Measurements from ENCODE around the gene HLA-DQA1. TPM values are rescaled to one million over a fixed set of nuclear protein-coding genes. Genes with fewer than 3 reads are reported as not detected.

HLA-DQA1 gene
- total RNA-seq, 1 experiment from 2014 or later, result not detected

- Mint-ChIP-seq H3K27me3 (ENCODE audit: insufficient read depth, unreplicated experiment) (peaks cover 79% of the 10 kb centered on the region), H3K9me3 (ENCODE audit: unreplicated experiment) (no peaks in the 10 kb centered on the region), H3K4me1 (ENCODE audit: insufficient read depth, unreplicated experiment) (no peaks in the 10 kb centered on the region), H3K36me3 (ENCODE audit: insufficient read depth, unreplicated experiment) (peaks cover 6% of the 10 kb centered on the region), H3K4me3 (ENCODE audit: unreplicated experiment) (no peak overlapping the region), H3K27ac (ENCODE audit: low read depth, unreplicated experiment) (no peak overlapping the region)
- DNase-seq (ENCODE audit: unreplicated experiment), result no peak
- no TSS peak for BruUV-seq (replicated peaks)
- CTCF ChIA-PET, result interaction anchor here (0.6 kb wide), 1 partner anchor 276 kb away, joined by 3 read pairs; no protein-coding TSS in a partner anchor
- intact Hi-C loops (cut with micrococcal nuclease), result loop anchor here (10.0 kb wide), 1 partner anchor 65 kb away; no protein-coding TSS in a partner anchor
- no peak for TF ChIP-seq CTCF (IDR thresholded peaks at IDR 0.05; ENCODE audit: unreplicated experiment)
- POLR2A ChIA-PET, result no interaction called here
Observed at GRCh38 chr6:32689531-32690501, 52.6 kb downstream of the HLA-DQA1 start.

GRCh38 chr6:32692019-32692418, 54.8 kb downstream of the HLA-DQA1 start:
- POLR2A ChIA-PET, result interaction anchor here (0.6 kb wide), 1 partner anchor 107 kb away, joined by 4 read pairs; no protein-coding TSS in a partner anchor
- peaks cover 79% of the 10 kb centered on the region for H3K27me3 Mint-ChIP-seq (ENCODE audit: insufficient read depth, unreplicated experiment)

More at GRCh38 chr6:32692019-32692418, 54.8 kb downstream of the HLA-DQA1 start:
- CTCF ChIA-PET, result interaction anchor here (0.6 to 0.9 kb wide), 2 partner anchors 11 to 64 kb away, joined by 3 to 4 read pairs; no protein-coding TSS in a partner anchor
- intact Hi-C loops (cut with micrococcal nuclease), result loop anchor here (1.0 kb wide), 1 partner anchor 260 kb away; no protein-coding TSS in a partner anchor
- H3K9me3 Mint-ChIP-seq (ENCODE audit: unreplicated experiment), result no peaks in the 10 kb centered on the region
- no TSS peak for BruUV-seq (replicated peaks)
- peaks cover under 1% of the 10 kb centered on the region for H3K36me3 Mint-ChIP-seq (ENCODE audit: insufficient read depth, unreplicated experiment)
- DNase-seq (ENCODE audit: unreplicated experiment), result peak; percentile 42
- no peak overlapping the region for H3K27ac Mint-ChIP-seq (ENCODE audit: low read depth, unreplicated experiment)
- no peaks in the 10 kb centered on the region for H3K4me1 Mint-ChIP-seq (ENCODE audit: insufficient read depth, unreplicated experiment)
- TF ChIP-seq CTCF (IDR thresholded peaks at IDR 0.05; ENCODE audit: unreplicated experiment), result peak; percentile 21
- no peak overlapping the region for H3K4me3 Mint-ChIP-seq (ENCODE audit: unreplicated experiment)

Other genes with a start within 250 kb of the HLA-DQA1 start
- not detected in 2 replicates for gene BTNL2, start 230.2 kb upstream of the HLA-DQA1 start, total RNA-seq (2022)
- not detected in 2 replicates for gene HLA-DRA, start 197.5 kb upstream of the HLA-DQA1 start, total RNA-seq (2022)
- gene HLA-DRB5, start 107.1 kb upstream of the HLA-DQA1 start, total RNA-seq (2022), result not detected in 2 replicates
- gene HLA-DRB1, start 47.6 kb upstream of the HLA-DQA1 start, total RNA-seq (2022), result not detected in 2 replicates
- gene HLA-DQB1, start 29.3 kb downstream of the HLA-DQA1 start, total RNA-seq (2022), result not detected in 2 replicates
- gene HLA-DQA2, start 104.0 kb downstream of the HLA-DQA1 start, total RNA-seq (2022), result not detected in 2 replicates
- gene HLA-DQB2, start 126.1 kb downstream of the HLA-DQA1 start, total RNA-seq (2022), result not detected in 2 replicates
- gene HLA-DOB, start 179.6 kb downstream of the HLA-DQA1 start, total RNA-seq (2022), result 0.56 and 0.79 TPM in 2 replicates
- gene TAP2, start 201.3 kb downstream of the HLA-DQA1 start, total RNA-seq (2022), result 43.3 and 61.2 TPM in 2 replicates
- 34.1 and 47.3 TPM in 2 replicates for gene PSMB8, start 206.6 kb downstream of the HLA-DQA1 start, total RNA-seq (2022)
- 32.3 and 35.2 TPM in 2 replicates for gene TAP1, start 216.3 kb downstream of the HLA-DQA1 start, total RNA-seq (2022)
- gene PSMB9, start 216.8 kb downstream of the HLA-DQA1 start, total RNA-seq (2022), result 3.5 and 4.4 TPM in 2 replicates